HG02884 (cell line): ENCODE results near the gene GP1BB.
"Not testable (repeated sequence)": the region's sequence is repeated elsewhere in the genome, so short reads cannot be mapped to it uniquely, and the experiment has no call there.

Experiments used
- ATAC-seq: cut with Tn5 transposase; IDR thresholded peaks from one replicate; pipeline ENCODE4 v1.9.1; 2021; ENCODE audit warnings: mild to moderate bottlenecking, moderate library complexity; ENCODE audit not compliant: unreplicated experiment

GP1BB gene

DNA sequence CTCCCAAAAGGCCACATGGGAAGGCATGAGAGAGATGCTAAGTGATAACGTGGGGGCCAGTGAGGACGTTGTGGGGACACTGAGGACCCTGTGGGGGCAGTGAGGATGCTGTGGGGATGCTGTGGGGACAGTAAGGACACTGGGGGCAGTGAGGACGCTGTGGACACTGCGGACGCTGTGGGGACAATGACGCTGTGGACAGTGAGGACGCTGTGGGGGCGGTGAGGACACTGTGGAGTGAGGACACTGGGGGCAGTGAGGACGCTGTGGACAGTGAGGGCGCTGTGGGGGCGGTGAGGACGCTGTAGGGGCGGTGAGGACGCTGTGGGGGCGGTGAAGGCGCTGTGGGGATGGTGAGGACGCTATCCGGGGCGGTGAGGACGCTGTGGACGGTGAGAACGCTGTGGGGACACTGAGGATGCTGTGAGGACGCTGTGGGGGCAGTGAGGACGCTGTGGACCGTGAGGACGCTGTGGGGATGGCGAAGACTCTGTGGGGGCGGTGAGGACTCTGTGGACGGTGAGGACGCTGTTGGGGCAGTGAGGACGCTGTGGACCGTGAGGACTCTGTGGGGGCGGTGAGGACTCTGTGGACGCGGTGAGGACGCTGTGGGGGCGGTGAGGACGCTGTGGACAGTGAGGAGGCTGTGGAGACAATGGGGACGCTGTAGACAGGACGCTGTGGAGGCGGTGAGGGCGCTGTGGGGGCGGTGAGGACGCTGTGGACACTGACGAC lies 1.8 kb downstream of the GP1BB start:
- no peak for ATAC-seq

DNA sequence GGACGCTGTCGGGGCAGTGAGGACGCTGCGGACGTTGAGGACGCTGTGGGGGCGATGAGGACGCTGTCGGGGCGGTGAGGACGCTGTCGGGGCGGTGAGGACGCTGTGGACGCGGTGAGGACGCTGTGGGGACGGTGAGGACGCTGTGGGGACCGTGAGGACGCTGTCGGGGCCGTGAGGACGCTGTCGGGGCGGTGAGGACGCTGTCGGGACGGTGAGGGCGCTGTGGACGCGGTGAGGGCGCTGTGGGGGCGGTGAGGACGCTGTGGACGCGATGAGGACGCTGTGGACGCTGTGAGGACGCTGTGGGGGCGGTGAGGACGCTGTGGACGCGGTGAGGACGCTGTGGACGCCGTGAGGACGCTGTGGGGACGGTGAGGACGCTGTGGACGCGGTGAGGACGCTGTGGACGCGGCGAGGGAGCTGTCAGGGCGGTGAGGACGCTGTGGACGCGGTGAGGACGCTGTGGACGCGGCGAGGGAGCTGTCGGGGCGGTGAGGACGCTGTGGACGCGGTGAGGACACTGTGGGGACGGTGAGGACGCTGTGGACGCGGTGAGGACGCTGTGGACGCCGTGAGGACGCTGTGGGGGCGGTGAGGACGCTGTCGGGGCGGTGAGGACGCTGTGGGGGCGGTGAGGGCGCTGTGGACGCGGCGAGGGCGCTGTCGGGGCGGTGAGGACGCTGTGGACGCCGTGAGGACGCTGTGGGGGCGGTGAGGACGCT lies 2.9 kb downstream of the GP1BB start:
- ATAC-seq: not testable (repeated sequence)

DNA sequence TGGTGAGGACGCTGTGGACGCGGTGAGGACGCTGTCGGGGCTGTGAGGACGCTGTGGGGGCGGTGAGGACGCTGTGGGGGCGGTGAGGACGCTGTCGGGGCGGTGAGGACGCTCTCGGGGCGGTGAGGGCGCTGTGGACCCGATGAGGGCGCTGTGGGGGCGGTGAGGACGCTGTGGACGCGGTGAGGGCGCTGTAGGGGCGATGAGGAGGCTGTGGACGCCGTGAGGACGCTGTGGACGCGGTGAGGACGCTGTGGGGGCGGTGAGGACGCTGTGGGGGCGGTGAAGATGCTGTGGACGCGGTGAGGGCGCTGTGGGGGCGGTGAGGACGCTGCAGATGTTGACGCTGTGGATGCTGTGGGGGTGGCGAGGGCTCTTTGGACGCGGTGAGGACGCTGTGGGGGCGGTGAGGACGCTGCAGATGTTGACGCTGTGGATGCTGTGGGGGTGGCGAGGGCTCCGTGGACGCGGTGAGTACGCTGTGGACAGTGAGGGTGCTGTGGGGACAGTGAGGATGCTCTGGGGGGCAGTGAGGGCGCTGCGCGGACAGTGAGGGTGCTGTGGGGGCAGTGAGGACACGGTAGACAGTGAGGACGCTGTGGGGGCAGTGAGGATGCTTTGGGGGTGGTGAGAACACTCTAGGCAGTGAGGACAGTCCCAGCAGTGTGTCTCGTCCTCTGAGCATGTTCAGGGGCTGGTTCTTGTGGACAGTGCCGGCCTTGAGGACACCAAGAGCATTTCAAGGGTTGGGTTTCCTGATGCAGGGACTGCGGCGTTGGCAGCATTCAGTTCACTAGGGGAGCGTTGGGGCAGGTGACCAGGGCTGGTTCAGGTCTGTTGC lies 4.2 kb downstream of the GP1BB start:
- no peak for ATAC-seq

DNA sequence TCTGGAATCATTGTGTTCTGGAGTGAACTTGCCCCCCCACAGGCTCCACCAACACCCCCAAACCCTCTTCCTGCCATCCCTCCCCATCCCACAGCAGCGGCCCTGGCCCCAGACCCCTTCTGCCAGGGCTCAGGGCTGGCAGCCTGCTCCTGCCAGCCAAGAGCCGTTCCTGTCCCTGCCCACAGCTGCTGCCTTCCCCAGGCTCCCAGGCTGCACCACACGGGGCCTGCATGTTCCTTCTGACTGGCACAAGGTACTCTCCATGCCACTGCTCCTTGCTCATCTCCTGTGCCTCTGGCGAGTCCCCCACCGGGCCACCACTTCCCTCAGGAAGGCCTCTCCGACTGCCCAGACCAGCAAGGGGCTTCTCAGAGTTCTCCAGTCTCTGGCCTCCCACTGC lies 4.9 kb downstream of the GP1BB start:
- no peak for ATAC-seq

DNA sequence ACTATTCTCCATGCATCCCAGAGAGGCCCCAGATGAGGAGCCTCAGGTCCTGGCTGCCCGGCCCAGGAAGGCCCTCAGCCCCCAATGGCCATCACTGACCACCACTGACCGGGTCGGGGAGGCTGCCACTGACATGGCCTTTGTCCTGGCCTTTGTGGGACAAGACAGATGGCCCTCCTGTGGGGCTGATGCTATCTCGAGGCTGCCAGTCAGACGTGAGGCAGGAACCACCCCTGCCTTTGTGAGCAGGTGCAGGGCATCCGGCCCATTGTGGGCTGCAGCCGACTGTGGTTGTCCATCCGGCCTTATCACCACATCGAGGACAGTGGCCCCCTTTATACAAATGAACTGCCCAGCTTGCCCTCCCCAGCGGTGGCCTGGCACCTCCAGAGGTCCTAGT lies 5.5 kb downstream of the GP1BB start:
- ATAC-seq: no peak

DNA sequence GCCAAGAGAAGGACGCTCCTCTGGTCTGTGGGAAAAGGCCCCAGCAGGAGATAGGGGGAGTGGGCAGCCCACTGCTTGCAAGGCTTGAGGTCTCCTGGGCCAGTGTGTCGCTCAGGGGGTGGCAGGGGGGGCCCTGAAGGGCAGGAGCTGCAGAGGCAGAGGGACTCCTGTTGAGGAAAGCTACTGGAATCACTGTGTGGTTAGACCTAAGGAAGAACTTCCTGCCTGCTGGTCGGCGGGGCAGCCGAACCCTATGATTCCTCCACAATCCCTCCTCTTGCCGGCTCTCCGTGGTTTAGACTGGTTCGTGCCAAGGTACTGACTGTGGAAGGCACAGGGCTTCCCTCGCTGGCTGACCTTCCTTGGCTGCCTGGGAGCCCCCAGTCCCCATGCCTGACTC lies 6.2 kb downstream of the GP1BB start:
- ATAC-seq: no peak

DNA sequence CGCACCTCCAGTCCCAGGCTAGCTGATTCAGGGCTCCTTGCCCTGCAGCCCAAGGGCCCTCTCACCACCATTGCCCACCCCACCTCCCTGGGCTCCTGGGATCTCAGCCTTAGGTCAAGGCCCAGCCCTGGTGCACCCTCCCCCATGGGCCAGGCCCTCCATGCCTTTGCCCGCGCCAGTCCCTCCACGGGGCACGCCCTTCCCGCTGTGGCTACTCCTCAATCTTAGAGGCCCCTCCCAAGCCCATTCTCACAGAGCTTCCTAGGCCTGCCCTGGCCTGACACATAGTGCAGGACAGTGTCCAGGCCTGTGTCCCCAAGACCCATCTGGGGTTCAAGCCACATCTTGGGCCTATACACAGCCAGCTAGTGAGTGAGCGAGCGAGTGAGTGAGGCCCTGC lies 6.9 kb downstream of the GP1BB start:
- no peak for ATAC-seq

DNA sequence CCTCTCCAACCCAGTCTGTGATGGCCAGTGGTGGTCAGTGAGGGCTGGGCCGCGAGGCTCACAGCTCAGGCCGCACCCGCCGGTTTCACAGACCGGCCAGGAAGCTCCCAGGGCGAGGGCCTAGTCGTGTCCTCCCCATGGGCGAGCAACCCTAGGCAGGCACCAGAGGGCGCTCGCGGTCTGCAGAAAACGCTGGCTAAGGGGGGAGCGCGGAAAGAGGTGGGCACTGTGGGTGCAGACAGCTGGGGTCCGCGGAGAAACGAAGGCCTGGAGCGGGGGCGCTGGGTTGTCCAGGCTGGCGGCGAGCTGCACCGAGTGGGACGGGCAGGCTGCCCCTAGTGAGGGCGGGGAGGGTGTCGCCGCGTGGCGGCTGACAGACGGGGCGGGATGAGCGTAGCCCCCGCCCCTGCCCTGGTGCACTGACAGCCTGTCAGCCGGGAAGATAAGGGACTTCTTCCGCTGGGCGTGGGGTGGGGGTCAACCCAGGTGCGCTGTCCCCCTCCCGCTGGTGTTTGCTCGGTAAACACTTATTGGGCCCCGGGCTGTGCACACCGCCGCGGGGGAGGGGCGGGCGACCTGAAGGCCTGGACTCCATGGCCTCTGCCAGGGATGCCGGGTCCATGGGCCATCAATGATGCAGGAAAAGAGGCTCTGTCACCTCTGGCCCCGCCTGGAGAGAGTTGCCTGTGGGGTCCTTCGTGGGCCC lies 7.5 kb downstream of the GP1BB start:
- no peak for ATAC-seq

DNA sequence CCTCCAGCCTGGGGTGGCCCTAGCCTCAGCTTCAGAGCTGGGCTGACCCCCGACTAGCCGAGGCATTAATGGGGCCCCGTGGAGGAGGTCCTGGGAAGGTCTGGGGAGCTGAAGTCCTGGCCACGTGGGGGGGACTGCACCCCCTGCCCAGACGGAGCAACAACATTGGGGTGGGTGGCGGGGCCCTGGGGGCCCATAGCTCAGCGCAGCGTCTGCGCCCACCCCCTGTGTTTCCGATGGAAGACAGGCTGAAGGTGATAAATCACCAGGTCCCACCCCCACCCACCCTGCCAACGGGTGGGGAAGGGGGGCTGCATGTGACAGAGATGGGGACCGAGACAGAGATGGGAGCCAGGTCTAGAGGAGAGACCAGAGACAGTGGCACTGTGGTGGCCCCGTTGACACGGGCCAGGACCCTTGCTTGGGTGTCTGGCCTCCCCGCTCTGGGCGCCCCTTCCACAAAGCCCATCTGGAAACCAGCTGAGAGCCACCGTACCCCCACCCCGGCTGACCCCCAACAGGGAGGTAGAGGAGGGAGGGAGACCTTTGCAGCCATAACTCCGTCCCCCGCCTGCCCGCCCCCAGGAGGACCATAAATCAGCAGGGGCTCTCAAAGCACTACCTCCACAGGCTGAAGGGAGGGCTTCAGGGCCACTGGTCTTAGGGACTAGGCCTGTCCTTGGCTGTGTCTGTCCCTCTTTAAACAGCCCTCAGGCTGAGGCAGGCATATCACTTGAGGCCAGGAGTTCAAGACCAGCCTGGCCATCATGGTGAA lies 8.2 kb downstream of the GP1BB start:
- no peak for ATAC-seq

DNA sequence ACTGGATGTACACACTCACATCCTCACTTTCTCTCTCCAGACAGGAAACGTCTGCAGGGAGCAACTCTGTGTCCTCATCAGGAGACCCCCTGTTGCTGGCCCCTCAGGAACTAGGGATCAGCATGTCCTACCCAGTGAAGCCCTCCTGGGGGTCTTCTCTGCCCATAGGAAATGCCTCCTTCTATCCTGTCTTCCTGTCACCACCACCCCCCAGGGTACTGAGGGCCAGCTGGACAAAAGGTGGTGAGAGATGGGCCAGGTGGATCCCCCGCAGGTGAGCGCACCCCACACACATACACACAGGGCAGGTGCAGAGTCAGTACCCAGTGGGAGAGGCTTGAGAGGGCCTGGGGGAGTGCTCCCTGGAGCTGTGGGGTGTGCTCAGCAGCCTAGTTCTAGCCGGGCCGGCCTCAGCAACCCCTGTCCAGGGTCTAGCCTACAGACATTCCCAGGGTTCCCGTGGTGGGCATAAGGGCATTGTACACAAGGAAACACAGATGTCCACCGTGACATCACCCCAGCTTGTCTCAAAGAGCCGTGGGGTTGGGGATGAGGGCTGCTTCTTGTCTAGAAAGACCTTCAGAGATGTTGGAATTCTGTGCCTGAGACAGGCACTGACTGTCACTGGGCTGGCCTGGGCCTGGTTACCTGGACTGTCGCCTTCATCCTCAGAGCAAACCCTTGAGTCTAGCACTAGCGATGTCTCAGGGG lies 9.2 kb downstream of the GP1BB start:
- ATAC-seq: no peak

DNA sequence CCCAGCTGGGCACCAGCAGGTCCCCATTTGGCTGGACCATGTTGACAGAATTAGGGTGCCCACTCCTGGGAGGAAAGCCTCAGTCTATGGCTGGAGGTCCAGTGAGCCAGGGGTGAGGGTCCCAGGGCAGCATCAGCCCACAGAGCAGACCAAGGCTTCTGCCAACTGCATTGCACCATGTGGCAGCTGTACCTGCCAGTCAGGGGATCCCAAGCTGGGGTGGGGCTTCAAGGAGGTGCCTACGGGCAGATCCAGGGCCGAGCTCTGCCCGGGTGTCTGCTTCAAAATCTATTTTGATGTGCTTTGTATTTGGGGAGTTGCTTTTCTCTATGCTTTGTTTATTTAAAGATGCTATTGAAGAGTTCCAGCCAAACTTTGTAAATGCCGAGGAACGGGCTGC lies 10.4 kb downstream of the GP1BB start:
- ATAC-seq: no peak

DNA sequence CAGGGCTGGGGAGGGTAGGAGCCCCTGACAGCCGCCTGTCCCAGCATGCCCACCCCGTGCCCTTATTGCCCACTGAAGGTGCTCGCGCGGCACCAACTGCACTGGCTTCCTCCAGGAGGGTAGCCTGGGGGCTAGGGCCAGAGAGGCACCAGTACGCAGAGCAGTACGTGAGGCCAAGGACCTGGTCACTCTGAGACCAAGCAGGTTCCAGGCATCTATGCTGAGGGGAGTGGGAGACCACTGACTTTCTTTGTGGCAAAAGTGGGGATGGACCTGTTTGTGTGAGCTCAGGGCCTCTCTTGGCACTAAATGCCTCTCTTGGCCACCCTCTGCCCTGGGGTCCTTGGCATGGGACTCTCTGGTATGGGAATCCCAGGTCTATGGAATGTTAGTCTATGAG lies 10.8 kb downstream of the GP1BB start:
- no peak for ATAC-seq

DNA sequence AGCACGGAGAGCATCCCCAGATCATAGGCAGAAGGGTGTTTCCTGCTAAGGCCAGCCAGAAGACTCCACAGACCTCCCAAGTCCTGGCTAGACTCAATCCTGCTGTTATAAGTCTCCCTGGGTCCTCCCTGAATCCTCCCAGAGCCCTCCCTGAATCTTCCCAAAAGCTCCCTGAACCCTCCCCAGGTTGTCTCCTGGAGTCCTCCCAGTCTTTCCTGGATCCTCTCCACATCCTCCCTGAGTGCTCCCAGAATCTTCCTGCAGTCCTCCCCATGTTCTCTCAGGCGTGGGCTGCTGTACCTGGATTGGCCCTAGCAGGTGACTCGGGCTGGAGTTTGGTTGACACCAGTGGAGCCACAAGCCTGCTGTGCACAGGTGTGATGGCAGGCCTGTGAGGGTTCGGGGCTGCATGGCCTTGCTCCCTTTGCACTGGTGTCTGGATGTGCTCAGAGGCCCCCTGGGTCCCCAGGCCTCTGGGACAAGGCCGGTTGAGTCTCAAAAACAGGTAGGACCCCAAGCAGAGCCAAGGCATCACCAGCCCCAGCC lies 11.6 kb downstream of the GP1BB start:
- no peak for ATAC-seq

DNA sequence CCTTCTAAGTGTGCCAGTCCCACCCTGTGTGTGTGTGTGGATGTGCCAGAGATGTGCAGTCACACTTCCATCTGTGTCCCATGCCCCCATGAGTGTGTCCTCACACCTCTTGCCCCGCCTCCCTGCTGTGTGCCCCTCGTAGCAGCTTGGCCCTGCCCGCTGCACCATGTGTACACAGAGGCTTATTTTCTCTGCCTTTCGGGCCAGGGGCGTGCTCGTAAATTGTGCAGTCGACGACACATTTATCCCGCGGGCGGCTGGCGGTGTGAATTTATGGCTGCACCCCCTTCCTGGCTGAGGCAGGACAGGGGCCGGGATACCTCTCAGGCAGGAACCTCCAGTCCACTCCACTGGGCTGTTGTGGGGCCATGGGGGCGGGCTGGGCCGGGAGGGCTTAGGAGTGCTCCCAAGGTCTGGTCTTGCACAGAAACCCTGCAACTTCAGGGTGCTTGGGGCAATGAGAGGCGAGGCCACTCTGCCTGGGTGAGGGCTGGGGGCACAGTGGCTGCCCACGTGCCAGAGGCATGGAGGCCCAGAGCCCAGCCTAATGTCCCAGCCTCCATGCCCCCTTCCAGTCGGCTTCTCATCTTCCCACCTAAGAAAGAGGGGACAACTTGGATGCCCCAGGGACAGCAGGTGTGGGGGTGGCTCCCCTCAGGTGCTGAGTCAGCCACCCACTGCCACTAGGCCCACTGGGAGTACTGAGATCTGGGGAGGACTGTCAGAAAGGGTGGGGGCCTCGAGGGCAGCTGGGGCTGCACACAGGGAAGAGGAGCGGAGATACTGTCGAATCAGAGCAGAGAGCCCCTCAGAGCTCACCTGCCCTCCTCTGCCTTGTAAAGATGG lies 12.5 kb downstream of the GP1BB start:
- ATAC-seq: no peak

DNA sequence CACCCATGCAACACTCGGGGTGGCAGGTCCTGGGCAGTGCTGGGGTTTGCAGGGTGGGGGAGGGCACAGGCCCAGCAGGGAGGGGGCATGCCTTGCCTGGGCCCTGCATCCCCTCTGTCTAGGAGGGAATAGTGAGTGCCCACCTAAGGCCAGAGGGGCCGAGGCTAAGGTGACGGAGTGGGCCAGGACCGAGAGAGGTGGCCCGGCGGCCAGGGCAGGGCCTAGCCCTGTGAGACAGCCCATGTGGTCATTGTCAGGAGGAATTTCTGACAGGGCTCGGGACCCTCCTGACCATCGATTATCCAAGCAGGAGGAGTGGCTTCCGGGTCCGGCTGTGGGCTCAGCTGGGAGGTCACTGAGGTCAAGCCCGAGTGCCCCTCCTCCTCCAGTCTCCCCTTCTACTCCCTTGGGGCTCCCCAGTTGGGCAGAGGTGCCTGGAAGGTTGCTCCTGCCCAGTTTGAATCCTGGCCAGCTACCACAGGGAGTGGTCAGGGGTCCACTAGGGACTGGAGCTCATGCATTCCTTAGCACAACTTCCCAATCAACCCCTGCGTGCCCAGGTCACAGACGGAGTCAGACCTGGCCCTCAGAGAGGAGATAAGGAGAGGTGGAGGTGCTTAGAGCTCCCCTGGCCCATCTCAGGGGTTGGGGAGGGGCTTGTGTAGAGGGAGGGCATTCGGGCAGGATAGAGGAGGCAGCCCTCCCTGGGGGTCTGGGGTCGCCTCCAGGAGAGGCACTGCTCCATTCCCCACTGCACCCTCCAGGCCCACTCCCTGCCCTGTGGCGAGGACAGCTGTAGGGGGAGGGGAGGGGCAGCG lies 14.7 kb downstream of the GP1BB start:
- no peak for ATAC-seq

DNA sequence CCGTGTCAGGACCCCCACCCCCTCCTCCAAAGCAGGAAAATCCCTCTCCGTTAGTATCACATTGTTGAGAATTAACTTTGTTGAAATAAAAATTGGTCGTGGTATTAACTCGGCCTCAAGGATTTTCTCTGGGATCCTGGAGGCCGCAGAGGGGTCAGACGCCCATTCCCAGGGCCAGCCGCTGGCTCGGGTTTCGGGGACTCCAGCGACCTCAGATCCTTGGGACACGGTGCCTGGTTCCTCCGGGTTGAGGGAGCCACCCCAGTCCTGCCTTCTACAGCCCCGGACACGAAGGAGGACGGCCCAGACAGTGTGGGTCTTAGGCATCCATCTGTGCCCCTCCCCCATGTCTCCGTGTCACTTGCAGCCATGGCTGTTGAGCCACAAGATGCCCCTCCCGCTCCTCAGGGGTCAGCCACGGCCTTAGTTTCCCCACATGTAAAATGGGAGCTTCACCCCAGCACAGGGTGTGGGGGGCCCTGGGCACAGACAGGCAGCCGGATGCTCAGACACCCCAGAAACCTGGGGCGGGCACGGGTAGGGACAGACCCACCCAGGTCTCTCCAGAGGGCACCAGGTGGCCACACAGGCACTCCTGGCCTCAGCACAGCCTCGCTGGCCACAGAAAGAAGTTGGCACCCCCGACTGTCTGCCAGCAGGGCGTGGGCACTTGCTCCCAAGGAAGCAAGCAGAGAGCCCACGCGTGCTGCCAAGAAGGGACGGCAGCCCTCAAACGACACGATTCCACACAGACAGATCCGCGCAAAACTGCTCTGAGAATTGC lies 15.5 kb downstream of the GP1BB start:
- no peak for ATAC-seq

DNA sequence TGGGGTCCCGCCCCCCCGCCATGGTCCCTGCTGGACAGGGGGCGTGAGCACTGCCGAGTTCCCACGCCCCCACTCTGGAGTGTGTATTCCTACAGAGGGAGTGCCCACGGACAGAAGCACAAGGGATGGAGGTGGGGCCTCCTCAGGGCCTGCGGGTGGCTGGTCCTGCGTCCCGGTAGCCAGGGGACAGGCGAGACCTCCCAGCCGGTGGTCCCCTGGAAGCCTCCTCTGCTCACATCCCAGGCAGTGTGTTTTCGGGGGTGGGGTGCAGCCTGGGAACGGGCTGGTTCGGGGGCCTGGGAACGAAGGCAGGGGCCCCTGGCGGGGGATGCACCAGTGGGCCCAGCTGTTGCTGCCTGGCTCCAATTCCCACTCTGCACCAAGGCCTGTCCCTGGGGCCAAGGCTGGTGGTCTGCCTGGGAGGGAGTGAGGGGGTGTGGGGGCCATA lies 16.1 kb downstream of the GP1BB start:
- ATAC-seq: no peak
